K562 (cell line): ENCODE measurements around the gene FUT8. TPM values are rescaled to one million over a fixed set of nuclear protein-coding genes. Genes with fewer than 3 reads are reported as not detected.

Source experiments
- ATAC-seq: fragments of 200-7000 bp; cut with Tn5 transposase; 3 replicates; pipeline ENCODE4 v1.9.1; 2020; ENCODE audit warnings: moderate library complexity
- BruUV-seq: library from RNA; stranded (reverse); fragments of 400-500 nt; replicated peaks from 2 replicates; lab custom pipeline; 2021; lab: Mats Ljungman, UMichigan
- CTCF ChIA-PET: fragments of 300-600 bp; formaldehyde crosslinking; extraction: SDS; loops from one replicate; lab custom pipeline; 2021; ENCODE audit warnings: low intra/inter-chr PET ratio; lab: Yijun Ruan, JAX
- POLR2A ChIA-PET: fragments of 300-600, 350-650 bp; sonication (Branson Sonifier 250); formaldehyde crosslinking; extraction: SDS; loops from one replicate; lab custom pipeline; 2021; ENCODE audit warnings: antibody characterized with exemption, inconsistent platforms; lab: Yijun Ruan, JAX
- DNase-seq, 4 experiments: peaks; one replicate each; pipeline versions ENCODE4 v3.0.0 to v3.0.0-alpha.2; 2011 to 2018; ENCODE audit warnings: low spot score in 3 of 4, mixed read lengths in 3 of 4; ENCODE audit errors: extremely low read depth in 1 of 4
- FAIRE-seq: peaks from 2 replicates; lab custom pipeline; 2011; peaks lifted over from hg19 to GRCh38; lab: Jason Lieb, UNC
- H2AFZ ChIP-seq: 2 replicates; pipeline ENCODE4 v1.6.0; 2011; ENCODE audit warnings: low read depth, low read length, control low read depth, inconsistent platforms
- H3K27ac ChIP-seq: fragments of 200-600 bp; 3 replicates; pipeline ENCODE4 v1.8.0; 2011; ENCODE audit warnings: low read depth, mild to moderate bottlenecking, control low read depth, inconsistent platforms, low read length, moderate library complexity, mixed read lengths; ENCODE audit errors: extremely low read depth
- H3K27me3 ChIP-seq, 2 experiments: fragments of 300-600 bp in 1 of 2; 2 replicates in 1 of 2; 3 replicates in 1 of 2; pipeline versions ENCODE4 v1.6.0 to v1.8.0; 2011; ENCODE audit warnings: inconsistent platforms in 2 of 2, low read length in 2 of 2, mild to moderate bottlenecking in 1 of 2, mixed read lengths in 1 of 2, moderate library complexity in 1 of 2; ENCODE audit not compliant: control insufficient read depth in 2 of 2, insufficient read depth in 2 of 2
- H3K36me3 ChIP-seq: fragments of 300-600 bp; 3 replicates; pipeline ENCODE4 v1.8.0; 2011; ENCODE audit warnings: mild to moderate bottlenecking, low read length, inconsistent platforms; ENCODE audit not compliant: control insufficient read depth, insufficient read depth
- H3K4me1 ChIP-seq, 2 experiments: fragments of 200-600 bp in 1 of 2; replicated peaks in 1 of 2; 2 replicates in 1 of 2; 3 replicates in 1 of 2; pipeline versions ENCODE4 v1.5.1 to v1.8.0; 2011; ENCODE audit warnings: inconsistent platforms in 2 of 2, low read length in 2 of 2, mild to moderate bottlenecking in 1 of 2, mixed read lengths in 1 of 2, moderate library complexity in 1 of 2; ENCODE audit not compliant: control insufficient read depth in 2 of 2, insufficient read depth in 2 of 2
- H3K4me2 ChIP-seq: 2 replicates; pipeline ENCODE4 v1.6.1; 2011; ENCODE audit warnings: low read length, control low read depth, inconsistent platforms, mixed read lengths; ENCODE audit not compliant: insufficient read depth
- H3K4me3 ChIP-seq: fragments of 200-600 bp; sonication (generic), shearing (Covaris generic); 2 replicates; pipeline ENCODE4 v1.5.1; 2016; ENCODE audit warnings: control low read depth, inconsistent platforms
- H3K79me2 ChIP-seq: fragments of 200-600 bp; 3 replicates; pipeline ENCODE4 v1.8.0; 2011; ENCODE audit warnings: low read length, inconsistent platforms; ENCODE audit not compliant: control insufficient read depth, insufficient read depth
- H3K9ac ChIP-seq, 2 experiments: 2 replicates each; pipeline versions ENCODE4 v1.6.0 to v1.6.1; 2011; ENCODE audit warnings: low read depth in 2 of 2, low read length in 2 of 2, control low read depth in 1 of 2, inconsistent platforms in 1 of 2, mild to moderate bottlenecking in 1 of 2, mixed read lengths in 1 of 2; ENCODE audit not compliant: insufficient read depth in 1 of 2
- H3K9me1 ChIP-seq: one replicate; pipeline ENCODE4 v1.6.0; 2011; ENCODE audit warnings: inconsistent platforms, mild to moderate bottlenecking, low read length, moderate library complexity; ENCODE audit not compliant: control insufficient read depth, insufficient read depth
- H3K9me3 ChIP-seq: replicated peaks from 2 replicates; pipeline ENCODE4 v1.5.1; 2011; ENCODE audit warnings: low read depth, low read length, inconsistent platforms; ENCODE audit not compliant: control insufficient read depth, insufficient read depth
- H4K20me1 ChIP-seq: replicated peaks from 2 replicates; pipeline ENCODE4 v1.6.1; 2011; ENCODE audit warnings: low read length, inconsistent platforms, mixed read lengths; ENCODE audit not compliant: control insufficient read depth, insufficient read depth
- BCOR ChIP-seq: fragments of 450-650 bp; IDR thresholded peaks from 2 replicates; pipeline ENCODE4 v1.6.1; 2016
- BRF2 ChIP-seq: IDR thresholded peaks from 3 replicates; pipeline ENCODE4 v1.6.1; 2011; ENCODE audit warnings: borderline replicate concordance, mild to moderate bottlenecking; ENCODE audit not compliant: insufficient read length, insufficient read depth
- CBFA2T2 ChIP-seq: fragments of 450-650 bp; conservative IDR thresholded peaks from 2 replicates; pipeline ENCODE4 v1.6.1; 2017; ENCODE audit warnings: mild to moderate bottlenecking
- ELF4 ChIP-seq: fragments of 450-650 bp; formaldehyde crosslinking; IDR thresholded peaks from 2 replicates; pipeline ENCODE4 v1.4.0; 2022; ENCODE audit warnings: missing genetic modification characterization
- FOXJ3 ChIP-seq: sonication (generic); formaldehyde crosslinking; IDR thresholded peaks from 2 replicates; pipeline ENCODE4 v1.4.0; 2020; ENCODE audit warnings: mild to moderate bottlenecking, missing genetic modification reagents
- JUN ChIP-seq, 2 experiments: sonication (generic) in 1 of 2; formaldehyde crosslinking in 1 of 2; IDR thresholded peaks; 2 replicates each; pipeline versions ENCODE4 v1.6.1 to v1.8.0; 2012 to 2022; ENCODE audit warnings: borderline replicate concordance in 2 of 2, mild to moderate bottlenecking in 2 of 2, improper control_type of control experiment in 1 of 2, low read depth in 1 of 2, low read length in 1 of 2, missing genetic modification reagents in 1 of 2
- KDM2B ChIP-seq: fragments of 250-450 bp; sonication (Bioruptor Pico); IDR thresholded peaks from 2 replicates; pipeline ENCODE4 v1.8.0; 2021; ENCODE audit warnings: mild to moderate bottlenecking, moderate library complexity
- MYNN ChIP-seq, 2 experiments: sonication (generic); formaldehyde crosslinking in 1 of 2; IDR thresholded peaks; 2 replicates each; pipeline versions ENCODE4 v1.5.0 to v1.6.1; 2016 to 2020; ENCODE audit warnings: antibody characterized with exemption in 1 of 2, missing genetic modification reagents in 1 of 2
- POU5F1 ChIP-seq: fragments of 150-350 bp; IDR thresholded peaks from 2 replicates; pipeline ENCODE4 v1.6.1; 2014; ENCODE audit warnings: borderline replicate concordance, low read length, low read depth, mild to moderate bottlenecking; ENCODE audit not compliant: partially characterized antibody
- ZNF175 ChIP-seq: fragments of 200-800 bp; sonication (Bioruptor generic); IDR thresholded peaks from 2 replicates; pipeline ENCODE4 v1.6.1; 2016; ENCODE audit warnings: low read depth, mild to moderate bottlenecking, missing genetic modification characterization, missing compliant biosample characterization
- ZNF449 ChIP-seq: fragments of 250-450 bp; sonication (Bioruptor Pico); IDR thresholded peaks from 2 replicates; pipeline ENCODE4 v1.8.0; 2022; ENCODE audit warnings: moderate library complexity, mild to moderate bottlenecking, inconsistent platforms
- WGBS: fragments of 100-300 bp; shearing (Covaris generic); methylation state at CpG from one replicate; pipeline ENCODE4 v1.1.6; 2016; ENCODE audit warnings: low coverage, mixed read lengths; ENCODE audit not compliant: insufficient coverage; ENCODE audit errors: missing lambda C conversion rate; 5-methylcytosine and 5-hydroxymethylcytosine counted together
- in situ Hi-C: fragments of 300-500 bp; cut with MboI; formaldehyde crosslinking; loops from 4 replicates; pipeline ENCODE4 v1.15.0; 2018; ENCODE audit warnings: inconsistent platforms, mixed read lengths
- intact Hi-C: fragments of 100-400 bp; cut with micrococcal nuclease; formaldehyde crosslinking; loops from 2 replicates; pipeline ENCODE4 v1.14.2; 2022
- polyA plus RNA-seq, 8 experiments: library from polyadenylated mRNA; depleted of rRNA in 4 of 8; stranded (reverse) in 5 of 8; unstranded in 3 of 8; fragments of >200 nt; fragmentation: Nextera tagmentation in 2 of 8; fragmentation: Illumina TruSeq in 1 of 8; extraction: Ambion mirVana in 2 of 8; extraction: Trizol in 1 of 8; gene quantifications; 2 replicates each; pipeline versions ENCODE4 v1.2.1 to v1.2.3, GENCODE V29; 2011 to 2014; ENCODE audit warnings: inconsistent platforms in 1 of 8, missing spikeins in 1 of 8
- total RNA-seq, 7 experiments: library from RNA; depleted of rRNA in 6 of 7; stranded (reverse); fragments of >200 nt in 6 of 7; fragmentation: Illumina TruSeq in 2 of 7; extraction: Trizol in 2 of 7; gene quantifications; 2 replicates each; pipeline versions ENCODE4 v1.2.1 to v1.2.3, GENCODE V29; 2011 to 2021; ENCODE audit warnings: low replicate concordance in 1 of 7
- TF ChIP-seq, protein P1 (sequence below): fragments of 250-450 bp; sonication (Bioruptor Pico); IDR thresholded peaks from 2 replicates; pipeline ENCODE4 v1.6.1; 2021; ENCODE audit warnings: mild to moderate bottlenecking
- TF ChIP-seq, protein P2 (sequence below): sonication (generic); formaldehyde crosslinking; IDR thresholded peaks from 2 replicates; pipeline ENCODE4 v1.8.0; 2022; ENCODE audit warnings: missing genetic modification reagents, mild to moderate bottlenecking, borderline replicate concordance

The FUT8 gene
- total and polyA plus RNA-seq, 9 of the 15 experiments (the other 6 are each of a cell fraction or from before 2014, with no cell fraction given), result 4.1 to 15.2 (median 7.8) TPM

- TF ChIP-seq JUN (IDR thresholded peaks at IDR 0.05; ENCODE audit: borderline replicate concordance, low read depth, low read length) (no peak), JUN (CRISPR knock-in tag; IDR thresholded peaks at IDR 0.05; ENCODE audit: borderline replicate concordance) (no peak)
These were observed 40.7 kb upstream of the FUT8 start (continued) for GRCh38 chr14:65371784-65372183.

- TF ChIP-seq KDM2B (CRISPR knock-in tag), result no peak
- TF ChIP-seq ZNF449 (CRISPR knock-in tag), result no peak
- no peak for TF ChIP-seq POU5F1
- TF ChIP-seq, protein P1, sequence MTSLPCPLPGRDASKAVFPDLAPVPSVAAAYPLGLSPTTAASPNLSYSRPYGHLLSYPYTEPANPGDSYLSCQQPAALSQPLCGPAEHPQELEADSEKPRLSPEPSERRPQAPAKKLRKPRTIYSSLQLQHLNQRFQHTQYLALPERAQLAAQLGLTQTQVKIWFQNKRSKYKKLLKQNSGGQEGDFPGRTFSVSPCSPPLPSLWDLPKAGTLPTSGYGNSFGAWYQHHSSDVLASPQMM (CRISPR knock-in tag), result no peak
- no peak for TF ChIP-seq CBFA2T2
- TF ChIP-seq FOXJ3 (CRISPR knock-in tag), result no peak
- TF ChIP-seq BRF2, result no peak
- TF ChIP-seq, protein P2, sequence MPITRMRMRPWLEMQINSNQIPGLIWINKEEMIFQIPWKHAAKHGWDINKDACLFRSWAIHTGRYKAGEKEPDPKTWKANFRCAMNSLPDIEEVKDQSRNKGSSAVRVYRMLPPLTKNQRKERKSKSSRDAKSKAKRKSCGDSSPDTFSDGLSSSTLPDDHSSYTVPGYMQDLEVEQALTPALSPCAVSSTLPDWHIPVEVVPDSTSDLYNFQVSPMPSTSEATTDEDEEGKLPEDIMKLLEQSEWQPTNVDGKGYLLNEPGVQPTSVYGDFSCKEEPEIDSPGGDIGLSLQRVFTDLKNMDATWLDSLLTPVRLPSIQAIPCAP (CRISPR knock-in tag), result no peak
- no peak for TF ChIP-seq ELF4 (CRISPR knock-in tag)
- TF ChIP-seq BCOR, result no peak
- TF ChIP-seq ZNF175 (CRISPR knock-in tag), result no peak
- no peak for TF ChIP-seq MYNN (IDR thresholded peaks at IDR 0.05)
- no peak for TF ChIP-seq MYNN (CRISPR knock-in tag; IDR thresholded peaks at IDR 0.05)
- TF ChIP-seq, all 486 proteins: peak for 0
- Histone ChIP-seq H3K79me2 (no peaks in the 10 kb centered on the region), H3K27ac (no peak overlapping the region), H4K20me1 (no peaks in the 10 kb centered on the region), H3K36me3 (no peaks in the 10 kb centered on the region), H3K9me3 (no peaks in the 10 kb centered on the region), H3K9ac (peak overlapping the region in 1 of 2 experiments; percentile 76; a peak in 1 of 4 replicates), H3K4me3 (no peak overlapping the region), H3K9me1 (no peaks in the 10 kb centered on the region), H3K4me2 (peak overlapping the region; percentile 55), H2AFZ (peak overlapping the region; percentile 70), H3K27me3 (no peaks in the 10 kb centered on the region), H3K4me1 (no peaks in the 10 kb centered on the region; a peak in 2 of 5 replicates)
- DNase-seq, result peak in 2 of 4 experiments; percentile 11 to 24
- in situ Hi-C loops, result no loop called here
- ChIA-PET POLR2A (interaction anchor here (0.7 kb wide), 1 partner anchor 12 kb away, joined by 4 read pairs; no protein-coding TSS in a partner anchor), CTCF (no interaction called here)
- no peak for FAIRE-seq
- no TSS peak for BruUV-seq
- intact Hi-C loops, result loop anchor here (10.0 kb wide), 1 partner anchor 148 kb away; no protein-coding TSS in a partner anchor
- WGBS, result 4% methylated on average over 12 of the region's 15 CpGs
- peak; percentile 70 for ATAC-seq
These were observed 39.4 kb upstream of the FUT8 start for GRCh38 chr14:65373016-65373670.
